ENCODE data around the gene FAM184B. TPM values are rescaled to one million over a fixed set of nuclear protein-coding genes. Genes with fewer than 3 reads are reported as not detected.

FAM184B gene
- total and polyA plus RNA-seq, 11 donors: 0.04 to 0.08 TPM; not detected in 9

- DNase-seq (no peak), ATAC-seq (no peak)
- no peaks in the 10 kb centered on the region for H3K27me3 ChIP-seq
- TF ChIP-seq POLR2A (IDR thresholded peaks at IDR 0.05) (no peak), CTCF (IDR thresholded peaks at IDR 0.05) (no peak)
- peaks cover 0 to 13% (median under 1%) of the 10 kb centered on the region in 9 donors for H3K36me3 ChIP-seq
- intact Hi-C loops (cut with DNase I): loop anchor here in 1 of 10 donors (10.0 kb wide), 1 partner anchor 154 kb away; no protein-coding TSS in a partner anchor
- no peak overlapping the region for H3K4me3 ChIP-seq
- no peak overlapping the region for H3K27ac ChIP-seq
- H3K9me3 ChIP-seq: peaks cover 0 to 5% (median 0%) of the 10 kb centered on the region in 12 donors
- no peaks in the 10 kb centered on the region for H3K4me1 ChIP-seq
Measured at GRCh38 chr4:17788956-17789355, 7.5 kb upstream of the FAM184B start.

GRCh38 chr4:17787315-17787714 lies 5.9 kb upstream of the FAM184B start:
- Histone ChIP-seq H3K36me3 (peaks cover 0 to 4% (median 0%) of the 10 kb centered on the region in 9 donors), H3K9me3 (peaks cover 0 to 5% (median 0%) of the 10 kb centered on the region in 12 donors), H3K27ac (no peak overlapping the region), H3K4me1 (no peaks in the 10 kb centered on the region), H3K27me3 (peaks cover 0 to 4% (median 0%) of the 10 kb centered on the region in 9 donors), H3K4me3 (no peak overlapping the region)
- TF ChIP-seq CTCF (IDR thresholded peaks at IDR 0.05) (no peak), POLR2A (IDR thresholded peaks at IDR 0.05) (no peak)
- intact Hi-C loops (cut with DNase I): loop anchor here in 1 of 10 donors (10.0 kb wide), 1 partner anchor 153 kb away; no protein-coding TSS in a partner anchor
- DNase-seq: no peak
- ATAC-seq: no peak
- WGBS, 4 donors: 85 to 92% (median 87%) methylated on average over 5 of the region's 5 CpGs

- Histone ChIP-seq H3K4me3 (no peak overlapping the region), H3K36me3 (peaks cover 0 to 4% (median 0%) of the 10 kb centered on the region in 9 donors), H3K27ac (no peak overlapping the region), H3K27me3 (peaks cover 0 to 11% (median 0%) of the 10 kb centered on the region in 9 donors), H3K4me1 (peaks cover 0 to 6% (median under 1%) of the 10 kb centered on the region in 12 donors), H3K9me3 (peaks cover 0 to 5% (median 0%) of the 10 kb centered on the region in 12 donors)
- no peak for TF ChIP-seq CTCF (IDR thresholded peaks at IDR 0.05)
- TF ChIP-seq POLR2A (IDR thresholded peaks at IDR 0.05): no peak
- intact Hi-C loops (cut with DNase I): loop anchor here in 1 of 10 donors (10.0 kb wide), 1 partner anchor 152 kb away; no protein-coding TSS in a partner anchor
- DNase-seq: no peak
- no peak for ATAC-seq
- 73 to 77% (median 76%) methylated on average over 5 of the region's 5 CpGs for WGBS, 4 donors
Measured at GRCh38 chr4:17786567-17786966, 5.1 kb upstream of the FAM184B start.

- H3K4me3 ChIP-seq: no peak overlapping the region
- TF ChIP-seq CTCF (IDR thresholded peaks at IDR 0.05): no peak
- TF ChIP-seq POLR2A (IDR thresholded peaks at IDR 0.05): no peak
- WGBS, 4 donors: 73 to 78% (median 75%) methylated on average over 5 of the region's 5 CpGs
Measured at GRCh38 chr4:17785858-17786257, 4.4 kb upstream of the FAM184B start.

More at GRCh38 chr4:17785858-17786257, 4.4 kb upstream of the FAM184B start:
- ATAC-seq: no peak
- peaks cover 0 to 18% (median 2%) of the 10 kb centered on the region in 9 donors for H3K27me3 ChIP-seq
- peaks cover 0 to 13% (median 6%) of the 10 kb centered on the region in 12 donors for H3K4me1 ChIP-seq
- no peaks in the 10 kb centered on the region for H3K9me3 ChIP-seq
- no peak overlapping the region for H3K27ac ChIP-seq
- peaks cover 0 to 3% (median 0%) of the 10 kb centered on the region in 9 donors for H3K36me3 ChIP-seq
- intact Hi-C loops (cut with DNase I): loop anchor here in 1 of 10 donors (10.0 kb wide), 1 partner anchor 151 kb away; no protein-coding TSS in a partner anchor
- no peak for DNase-seq

Data from heart left ventricle (tissue), 16 donors.